NCI-H82 treated with DMSO at 0.1 percent for 48 hours (cell line): ENCODE results near the gene C7.
"Not testable (repeated sequence)": the region's sequence is repeated elsewhere in the genome, so short reads cannot be mapped to it uniquely, and the experiment has no call there.

ENCODE experiments used
- DNase-seq: peaks from one replicate; lab custom pipeline; 2025; ENCODE audit not compliant: unreplicated experiment; lab: John Stamatoyannopoulos, UW

C7 gene

GRCh38 chr5:40909264-40909663 lies at the start of gene C7:
Gene C7, plus strand, starts transcription at chr5:40909497. Its CDS starts 114 bp downstream, at chr5:40909611.
- DNase-seq = no peak

GRCh38 chr5:40860711-40861110 lies 48.6 kb upstream of the C7 start:
- DNase-seq = no peak

GRCh38 chr5:40865004-40865403 lies 44.3 kb upstream of the C7 start:
- not testable (repeated sequence) for DNase-seq

GRCh38 chr5:40866844-40867243 lies 42.5 kb upstream of the C7 start:
- no peak for DNase-seq

GRCh38 chr5:40869384-40869783 lies 39.9 kb upstream of the C7 start:
- no peak for DNase-seq

GRCh38 chr5:40871177-40871576 lies 38.1 kb upstream of the C7 start:
- DNase-seq = no peak

- DNase-seq = not testable (repeated sequence)
These were observed 37.0 kb upstream of the C7 start for GRCh38 chr5:40872253-40872652.

GRCh38 chr5:40873286-40873880 lies 35.9 kb upstream of the C7 start:
- DNase-seq = no peak

GRCh38 chr5:40875958-40876357 lies 33.3 kb upstream of the C7 start:
- no peak for DNase-seq

GRCh38 chr5:40877371-40877988 lies 31.8 kb upstream of the C7 start:
- no peak for DNase-seq

- DNase-seq = peak; percentile 16
These were observed 29.9 kb upstream of the C7 start for GRCh38 chr5:40879163-40879942.

GRCh38 chr5:40882291-40882690 lies 27.0 kb upstream of the C7 start:
- no peak for DNase-seq

GRCh38 chr5:40883051-40883450 lies 26.2 kb upstream of the C7 start:
- DNase-seq = not testable (repeated sequence)

GRCh38 chr5:40895440-40896425 lies 13.6 kb upstream of the C7 start:
- DNase-seq = not testable (repeated sequence)

GRCh38 chr5:40904205-40904993 lies 4.9 kb upstream of the C7 start:
- peak; percentile 37 for DNase-seq

- no peak for DNase-seq
These were observed 4.3 kb upstream of the C7 start for GRCh38 chr5:40904994-40905306.

- no peak for DNase-seq
These were observed 2.9 kb upstream of the C7 start for GRCh38 chr5:40906351-40906751.

GRCh38 chr5:40909723-40910122 lies 426 bp downstream of the C7 start:
- DNase-seq = no peak

GRCh38 chr5:40911266-40911665 lies 2.0 kb downstream of the C7 start:
- no peak for DNase-seq

- no peak for DNase-seq
These were observed 5.5 kb downstream of the C7 start for GRCh38 chr5:40914835-40915234.
